Panc1 (cell line): Measurements from ENCODE around the gene KCNQ1. TPM values are rescaled to one million over a fixed set of nuclear protein-coding genes. Genes with fewer than 3 reads are reported as not detected.

Source experiments
- ATAC-seq: fragments of 200-7000 bp; cut with Tn5 transposase; 2 replicates; pipeline ENCODE4 v1.9.1; 2020; ENCODE audit warnings: mild to moderate bottlenecking, moderate library complexity
- BruUV-seq: library from RNA; stranded (reverse); fragments of 400-500 nt; replicated peaks from 2 replicates; lab custom pipeline; 2021; lab: Mats Ljungman, UMichigan
- CTCF ChIA-PET: fragments of 300-600 bp; sonication (Branson Sonifier 250); formaldehyde crosslinking; loops from one replicate; lab custom pipeline; 2022; ENCODE audit warnings: antibody characterized with exemption; lab: Charles Lee
- POLR2A ChIA-PET: fragments of 300-600 bp; sonication (Branson Sonifier 250); formaldehyde crosslinking; loops from one replicate; lab custom pipeline; 2022; ENCODE audit warnings: antibody characterized with exemption; lab: Charles Lee
- DNase-seq: peaks from one replicate; pipeline ENCODE4 v3.0.0-alpha.2; 2010; ENCODE audit warnings: low read depth, low spot score
- H3K27ac ChIP-seq: 2 replicates; pipeline ENCODE4 v1.5.1; 2011; ENCODE audit warnings: mild to moderate bottlenecking, low read length, inconsistent platforms
- H3K27me3 ChIP-seq: fragments of 200-500 bp; sonication (Bioruptor generic); 2 replicates; pipeline ENCODE4 v1.6.0; 2014; ENCODE audit warnings: low read length, inconsistent platforms; ENCODE audit not compliant: control insufficient read depth, insufficient read depth
- H3K36me3 ChIP-seq: fragments of 200-500 bp; sonication (Bioruptor generic); 2 replicates; pipeline ENCODE4 v1.5.1; 2014; ENCODE audit warnings: inconsistent platforms, mild to moderate bottlenecking, low read length, moderate library complexity; ENCODE audit not compliant: control insufficient read depth, insufficient read depth
- H3K4me1 ChIP-seq: 2 replicates; pipeline ENCODE4 v1.5.1; 2011; ENCODE audit warnings: inconsistent platforms, mild to moderate bottlenecking, low read length, moderate library complexity; ENCODE audit not compliant: control insufficient read depth, insufficient read depth
- H3K4me3 ChIP-seq, 2 experiments: 2 replicates each; pipeline ENCODE4 v1.5.1; 2011 to 2012; ENCODE audit warnings: low read depth in 2 of 2, low read length in 2 of 2, mild to moderate bottlenecking in 2 of 2, inconsistent platforms in 1 of 2, moderate library complexity in 1 of 2
- H3K9me3 ChIP-seq: fragments of 200-500 bp; sonication (Bioruptor generic); 2 replicates; pipeline ENCODE4 v1.5.1; 2014; ENCODE audit warnings: low read depth, mild to moderate bottlenecking, inconsistent platforms, low read length, moderate library complexity; ENCODE audit not compliant: control insufficient read depth, insufficient read depth
- CTCF ChIP-seq: fragments of 450-650 bp; IDR thresholded peaks from 2 replicates; pipeline ENCODE4 v1.5.1; 2017; ENCODE audit warnings: mild to moderate bottlenecking
- POLR2AphosphoS5 ChIP-seq: IDR thresholded peaks from 2 replicates; pipeline ENCODE4 v1.6.1; 2012; ENCODE audit warnings: mild to moderate bottlenecking, low read depth, low read length, moderate library complexity
- SIN3A ChIP-seq: IDR thresholded peaks from 2 replicates; pipeline ENCODE4 v1.6.1; 2012; ENCODE audit warnings: low read depth, mild to moderate bottlenecking, low read length, moderate library complexity, borderline replicate concordance; ENCODE audit not compliant: insufficient read depth
- TCF7L2 ChIP-seq: IDR thresholded peaks from 2 replicates; pipeline ENCODE4 v1.6.1; 2011; ENCODE audit warnings: mild to moderate bottlenecking, low read depth, low read length, inconsistent platforms
- in situ Hi-C: cut with HindIII; loops from 2 replicates; pipeline ENCODE4 v1.10.0; 2016; ENCODE audit warnings: low sequenced_read_pairs, low pct_unique_long_range_greater_than_20kb
- intact Hi-C: fragments of 100-400 bp; cut with micrococcal nuclease; formaldehyde crosslinking; loops from one replicate; pipeline ENCODE4 v1.10.0; 2022; ENCODE audit not compliant: unreplicated experiment
- total RNA-seq: library from RNA; stranded (reverse); gene quantifications from one replicate; pipeline ENCODE4 v1.2.1, GENCODE V29; 2021; ENCODE audit not compliant: unreplicated experiment
- TF ChIP-seq, protein P1 (sequence below), 2 experiments: IDR thresholded peaks; 2 replicates each; pipeline ENCODE4 v1.6.1; 2011 to 2012; ENCODE audit warnings: low read depth in 2 of 2, control low read depth in 1 of 2, low read length in 1 of 2, mild to moderate bottlenecking in 1 of 2, moderate library complexity in 1 of 2; ENCODE audit not compliant: insufficient read depth in 1 of 2

The KCNQ1 gene
- total RNA-seq, 1 experiment from 2014 or later, result 1.0 TPM

- in situ Hi-C loops (no loop called here), intact Hi-C loops (no loop called here)
- Histone ChIP-seq H3K4me3 (no peak overlapping the region), H3K27ac (no peak overlapping the region), H3K9me3 (0 out of 2 replicates have a peak, but pooled peaks cover 4% of the 10 kb centered on the region), H3K4me1 (peaks cover 10% of the 10 kb centered on the region), H3K36me3 (no peaks in the 10 kb centered on the region), H3K27me3 (peaks cover 13% of the 10 kb centered on the region; the same call in 1 of the 2 replicates)
- CTCF ChIA-PET, result no interaction called here
- POLR2A ChIA-PET, result no interaction called here
- DNase-seq (no peak), ATAC-seq (no peak)
- TF ChIP-seq CTCF (no peak), SIN3A (no peak)
- TF ChIP-seq, protein P1, sequence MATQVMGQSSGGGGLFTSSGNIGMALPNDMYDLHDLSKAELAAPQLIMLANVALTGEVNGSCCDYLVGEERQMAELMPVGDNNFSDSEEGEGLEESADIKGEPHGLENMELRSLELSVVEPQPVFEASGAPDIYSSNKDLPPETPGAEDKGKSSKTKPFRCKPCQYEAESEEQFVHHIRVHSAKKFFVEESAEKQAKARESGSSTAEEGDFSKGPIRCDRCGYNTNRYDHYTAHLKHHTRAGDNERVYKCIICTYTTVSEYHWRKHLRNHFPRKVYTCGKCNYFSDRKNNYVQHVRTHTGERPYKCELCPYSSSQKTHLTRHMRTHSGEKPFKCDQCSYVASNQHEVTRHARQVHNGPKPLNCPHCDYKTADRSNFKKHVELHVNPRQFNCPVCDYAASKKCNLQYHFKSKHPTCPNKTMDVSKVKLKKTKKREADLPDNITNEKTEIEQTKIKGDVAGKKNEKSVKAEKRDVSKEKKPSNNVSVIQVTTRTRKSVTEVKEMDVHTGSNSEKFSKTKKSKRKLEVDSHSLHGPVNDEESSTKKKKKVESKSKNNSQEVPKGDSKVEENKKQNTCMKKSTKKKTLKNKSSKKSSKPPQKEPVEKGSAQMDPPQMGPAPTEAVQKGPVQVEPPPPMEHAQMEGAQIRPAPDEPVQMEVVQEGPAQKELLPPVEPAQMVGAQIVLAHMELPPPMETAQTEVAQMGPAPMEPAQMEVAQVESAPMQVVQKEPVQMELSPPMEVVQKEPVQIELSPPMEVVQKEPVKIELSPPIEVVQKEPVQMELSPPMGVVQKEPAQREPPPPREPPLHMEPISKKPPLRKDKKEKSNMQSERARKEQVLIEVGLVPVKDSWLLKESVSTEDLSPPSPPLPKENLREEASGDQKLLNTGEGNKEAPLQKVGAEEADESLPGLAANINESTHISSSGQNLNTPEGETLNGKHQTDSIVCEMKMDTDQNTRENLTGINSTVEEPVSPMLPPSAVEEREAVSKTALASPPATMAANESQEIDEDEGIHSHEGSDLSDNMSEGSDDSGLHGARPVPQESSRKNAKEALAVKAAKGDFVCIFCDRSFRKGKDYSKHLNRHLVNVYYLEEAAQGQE (IDR thresholded peaks at IDR 0.05; ENCODE audit: insufficient read depth in 1 of 2, low read depth in 2 of 2, low read length in 1 of 2), result no peak
- BruUV-seq, result no TSS peak
These were observed 338.8 kb downstream of the KCNQ1 start for GRCh38 chr11:2783536-2784082.

GRCh38 chr11:2787816-2788167, 343.0 kb downstream of the KCNQ1 start:
- CTCF ChIA-PET, result no interaction called here
- intact Hi-C loops, result no loop called here
- peaks cover 13% of the 10 kb centered on the region; the same call in 1 of the 2 replicates for H3K27me3 ChIP-seq

More at GRCh38 chr11:2787816-2788167, 343.0 kb downstream of the KCNQ1 start:
- POLR2A ChIA-PET, result no interaction called here
- Histone ChIP-seq H3K27ac (no peak overlapping the region), H3K4me3 (no peak overlapping the region), H3K4me1 (no peaks in the 10 kb centered on the region), H3K9me3 (0 out of 2 replicates have a peak, but pooled peaks cover 4% of the 10 kb centered on the region), H3K36me3 (no peaks in the 10 kb centered on the region)
- in situ Hi-C loops, result no loop called here
- TF ChIP-seq, protein P1 (IDR thresholded peaks at IDR 0.05; ENCODE audit: insufficient read depth in 1 of 2, low read depth in 2 of 2, low read length in 1 of 2), result no peak
- TF ChIP-seq CTCF, result no peak
- no peak for TF ChIP-seq TCF7L2
- no peak for TF ChIP-seq POLR2AphosphoS5
- TF ChIP-seq SIN3A, result no peak
- DNase-seq (no peak), ATAC-seq (no peak)
- BruUV-seq, result no TSS peak
